Hepatocyte (in vitro differentiated cells): ENCODE results near the gene RPL26. TPM values are rescaled to one million over a fixed set of nuclear protein-coding genes. Genes with fewer than 3 reads are reported as not detected.

Source experiments
- DNase-seq: peaks from one replicate; pipeline ENCODE4 v3.0.0-alpha.2; 2016; ENCODE audit warnings: low spot score
- H2AFZ ChIP-seq: fragments of 200-600 bp; sonication (generic); 2 replicates; pipeline ENCODE4 v1.6.0; 2016; ENCODE audit warnings: antibody characterized with exemption, mild to moderate bottlenecking
- H3K27ac ChIP-seq: fragments of 200-600 bp; sonication (generic); 2 replicates; pipeline ENCODE4 v1.5.1; 2016; ENCODE audit warnings: mild to moderate bottlenecking
- H3K27me3 ChIP-seq: fragments of 200-600 bp; sonication (generic); 2 replicates; pipeline ENCODE4 v1.6.1; 2016
- H3K36me3 ChIP-seq: fragments of 200-600 bp; sonication (generic); replicated peaks from 2 replicates; pipeline ENCODE4 v1.5.1; 2016; ENCODE audit warnings: low read depth; ENCODE audit not compliant: insufficient read depth
- H3K4me1 ChIP-seq: fragments of 200-600 bp; sonication (generic); 2 replicates; pipeline ENCODE4 v1.5.1; 2016; ENCODE audit warnings: mild to moderate bottlenecking, moderate library complexity; ENCODE audit not compliant: insufficient read depth
- H3K4me2 ChIP-seq: fragments of 200-600 bp; sonication (generic); 2 replicates; pipeline ENCODE4 v1.6.0; 2016
- H3K4me3 ChIP-seq: fragments of 200-600 bp; sonication (generic); 2 replicates; pipeline ENCODE4 v1.5.1; 2016; ENCODE audit warnings: mild to moderate bottlenecking
- H3K79me2 ChIP-seq: fragments of 200-600 bp; sonication (generic); 2 replicates; pipeline ENCODE4 v1.6.0; 2017; ENCODE audit warnings: mild to moderate bottlenecking
- H3K9me2 ChIP-seq: fragments of 200-600 bp; sonication (generic); replicated peaks from 2 replicates; pipeline ENCODE4 v1.6.0; 2017; ENCODE audit warnings: mild to moderate bottlenecking; ENCODE audit not compliant: insufficient read depth
- H3K9me3 ChIP-seq: fragments of 200-600 bp; sonication (generic); 2 replicates; pipeline ENCODE4 v1.5.1; 2016; ENCODE audit warnings: low read depth, mild to moderate bottlenecking
- H4K20me1 ChIP-seq: fragments of 200-600 bp; sonication (generic); 2 replicates; pipeline ENCODE4 v1.6.0; 2016; ENCODE audit warnings: mild to moderate bottlenecking; ENCODE audit not compliant: insufficient read depth, poor library complexity, severe bottlenecking
- CTCF ChIP-seq: fragments of 200-600 bp; sonication (generic); IDR thresholded peaks from 2 replicates; pipeline ENCODE4 v1.5.1; 2016; ENCODE audit warnings: antibody characterized with exemption, mild to moderate bottlenecking; ENCODE audit not compliant: poor library complexity
- EZH2 ChIP-seq: fragments of 200-600 bp; sonication (generic); IDR thresholded peaks from 2 replicates; pipeline ENCODE4 v1.6.1; 2016; ENCODE audit warnings: antibody characterized with exemption, mild to moderate bottlenecking, borderline replicate concordance
- EZH2phosphoT487 ChIP-seq: fragments of 200-600 bp; sonication (generic); IDR thresholded peaks from one replicate; pipeline ENCODE4 v1.6.1; 2018; ENCODE audit warnings: antibody characterized with exemption, mild to moderate bottlenecking, low read depth, moderate library complexity; ENCODE audit not compliant: unreplicated experiment, severe bottlenecking
- WGBS: methylation state at CpG from one replicate; pipeline ENCODE4 v1.1.6; 2016; ENCODE audit warnings: low lambda C conversion rate; ENCODE audit errors: missing lambda C conversion rate; 5-methylcytosine and 5-hydroxymethylcytosine counted together
- polyA plus RNA-seq: library from polyadenylated mRNA; unstranded; fragments of >200 nt; fragmentation: Nextera tagmentation; extraction: Ambion mirVana; gene quantifications from 2 replicates; pipeline ENCODE4 v1.2.1, GENCODE V29; 2016
- total RNA-seq: library from RNA; depleted of rRNA; stranded (reverse); fragments of >200 nt; gene quantifications from 2 replicates; pipeline ENCODE4 v1.2.3, GENCODE V29; 2014

Gene RPL26
- total and polyA plus RNA-seq, 2 experiments from 2014 or later: 411 to 3,628 TPM

GRCh38 chr17:8360751-8361150, 22.2 kb downstream of the RPL26 start:
- Histone ChIP-seq H3K4me1 (peaks cover 5% of the 10 kb centered on the region), H2AFZ (no peak overlapping the region), H3K9me3 (no peaks in the 10 kb centered on the region), H3K4me3 (no peak overlapping the region), H4K20me1 (no peaks in the 10 kb centered on the region), H3K36me3 (no peaks in the 10 kb centered on the region), H3K27me3 (no peaks in the 10 kb centered on the region), H3K9me2 (no peaks in the 10 kb centered on the region), H3K27ac (no peak overlapping the region), H3K79me2 (no peaks in the 10 kb centered on the region), H3K4me2 (peak overlapping the region; percentile 2)
- no peak for DNase-seq
- no peak for TF ChIP-seq EZH2phosphoT487
- no peak for TF ChIP-seq CTCF
- no peak for TF ChIP-seq EZH2
- WGBS: 61% methylated on average over 3 of the region's 3 CpGs

GRCh38 chr17:8360260-8360659, 22.7 kb downstream of the RPL26 start:
- peaks cover 5% of the 10 kb centered on the region for H3K4me1 ChIP-seq
- H2AFZ ChIP-seq: no peak overlapping the region
- no peak overlapping the region for H3K27ac ChIP-seq
- H3K4me3 ChIP-seq: no peak overlapping the region
- no peak for DNase-seq
- H3K79me2 ChIP-seq: no peaks in the 10 kb centered on the region
- peak overlapping the region; percentile 2 for H3K4me2 ChIP-seq
- 35% methylated on average over 3 of the region's 3 CpGs for WGBS
- no peaks in the 10 kb centered on the region for H3K9me2 ChIP-seq
- no peaks in the 10 kb centered on the region for H3K9me3 ChIP-seq
- no peaks in the 10 kb centered on the region for H3K36me3 ChIP-seq
- no peaks in the 10 kb centered on the region for H3K27me3 ChIP-seq
- TF ChIP-seq EZH2phosphoT487 (no peak), CTCF (no peak), EZH2 (no peak)
- H4K20me1 ChIP-seq: no peaks in the 10 kb centered on the region

- no peaks in the 10 kb centered on the region for H3K9me3 ChIP-seq
- no peaks in the 10 kb centered on the region for H3K9me2 ChIP-seq
- H3K36me3 ChIP-seq: no peaks in the 10 kb centered on the region
- no peak overlapping the region for H2AFZ ChIP-seq
- WGBS: 78% methylated on average over 5 of the region's 5 CpGs
- H3K27ac ChIP-seq: no peak overlapping the region
- H4K20me1 ChIP-seq: no peaks in the 10 kb centered on the region
- peaks cover 5% of the 10 kb centered on the region for H3K4me1 ChIP-seq
- TF ChIP-seq CTCF (no peak), EZH2phosphoT487 (no peak), EZH2 (no peak)
- peak overlapping the region; percentile 2 for H3K4me2 ChIP-seq
- H3K27me3 ChIP-seq: no peaks in the 10 kb centered on the region
- no peaks in the 10 kb centered on the region for H3K79me2 ChIP-seq
- no peak overlapping the region for H3K4me3 ChIP-seq
- no peak for DNase-seq
Measured at GRCh38 chr17:8359769-8360168, 23.2 kb downstream of the RPL26 start.

- no peak overlapping the region for H3K4me3 ChIP-seq
- no peaks in the 10 kb centered on the region for H3K79me2 ChIP-seq
- peaks cover 5% of the 10 kb centered on the region for H3K4me1 ChIP-seq
- H3K27me3 ChIP-seq: no peaks in the 10 kb centered on the region
- no peaks in the 10 kb centered on the region for H4K20me1 ChIP-seq
- H3K9me3 ChIP-seq: no peaks in the 10 kb centered on the region
- no peak overlapping the region for H3K4me2 ChIP-seq
- H3K36me3 ChIP-seq: no peaks in the 10 kb centered on the region
- TF ChIP-seq CTCF (no peak), EZH2 (no peak), EZH2phosphoT487 (no peak)
- DNase-seq: no peak
- no peaks in the 10 kb centered on the region for H3K9me2 ChIP-seq
- WGBS: 87% methylated on average over 3 of the region's 3 CpGs
- H2AFZ ChIP-seq: no peak overlapping the region
- H3K27ac ChIP-seq: no peak overlapping the region
Measured at GRCh38 chr17:8357910-8358309, 25.1 kb downstream of the RPL26 start.
